Anterior cingulate cortex (tissue), 58 donors: ENCODE measurements around the gene SMAD6.

Experiments used
- DNase-seq, 58 donors: peaks; one replicate each; lab custom pipeline; 2025; lab: John Stamatoyannopoulos, UW

SMAD6 gene

GRCh38 chr15:66737243-66738010, 35.4 kb downstream of the SMAD6 start:
- no peak for DNase-seq

- DNase-seq: no peak
Measured at GRCh38 chr15:66738116-66738515, 36.1 kb downstream of the SMAD6 start.

GRCh38 chr15:66738595-66738994, 36.6 kb downstream of the SMAD6 start:
- no peak for DNase-seq

GRCh38 chr15:66739287-66739686, 37.3 kb downstream of the SMAD6 start:
- no peak for DNase-seq

DNA sequence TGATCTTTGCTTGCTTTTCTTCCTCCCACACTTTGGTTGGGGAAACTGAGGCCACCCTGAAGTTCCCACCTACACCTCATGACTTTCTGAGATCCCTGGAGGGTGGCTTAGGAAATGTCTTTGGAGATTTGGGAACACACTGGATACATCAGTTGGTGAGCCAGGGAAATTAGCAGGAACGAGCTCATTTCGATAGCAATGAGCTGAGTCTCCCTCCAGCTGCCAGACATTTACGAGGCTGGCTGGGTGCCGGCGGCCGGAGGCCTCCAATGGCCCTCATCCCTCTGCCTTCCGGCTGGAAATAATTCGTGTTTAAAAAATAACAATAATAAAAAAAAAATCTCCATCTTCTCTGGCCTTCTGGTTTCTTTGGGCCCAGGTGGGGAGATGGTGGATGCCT, 38.8 kb downstream of the SMAD6 start:
- DNase-seq: peak in 2 of 58 donors; percentile 5 to 9

DNA sequence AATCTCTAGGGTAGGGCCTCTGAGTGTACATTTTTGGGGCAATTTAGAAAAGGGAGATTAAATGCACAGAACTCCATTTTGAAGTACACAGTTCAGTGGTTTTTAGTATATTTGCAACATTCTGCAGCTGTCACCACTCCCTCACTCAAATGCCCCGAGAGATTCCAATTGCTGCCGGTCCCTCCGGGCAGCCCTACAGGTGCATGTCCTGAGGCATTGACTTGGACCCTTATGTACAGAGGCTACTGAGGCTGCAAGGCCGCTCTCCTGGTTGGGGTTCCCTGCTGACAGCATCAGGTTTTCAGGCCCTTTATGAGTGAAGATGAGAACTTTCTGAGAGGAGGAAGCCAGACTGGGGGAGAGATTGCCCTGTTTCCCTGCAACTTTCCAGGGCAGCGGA, 39.6 kb downstream of the SMAD6 start:
- DNase-seq: no peak

DNA sequence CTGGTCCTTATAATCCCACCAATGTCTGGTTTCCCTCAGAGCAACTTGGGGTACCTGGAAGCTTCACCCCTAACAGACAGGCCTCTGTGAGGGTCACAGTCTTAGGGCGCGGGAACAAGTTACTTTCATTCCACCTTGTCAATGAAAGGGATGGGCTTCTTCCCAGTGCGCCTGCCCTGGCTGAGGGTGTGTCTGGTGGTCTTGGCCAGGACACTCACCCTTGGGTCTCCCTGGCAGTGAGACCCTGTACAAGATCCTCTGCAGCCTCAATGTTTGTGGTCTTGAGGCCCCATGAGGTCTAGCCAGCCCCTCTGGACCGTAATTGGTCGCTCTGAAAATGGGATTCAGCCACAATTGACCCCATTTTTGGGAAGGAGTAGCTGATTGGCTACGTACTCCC, 40.2 kb downstream of the SMAD6 start:
- DNase-seq: no peak

- DNase-seq: no peak
Measured at GRCh38 chr15:66743204-66743603, 41.2 kb downstream of the SMAD6 start.

GRCh38 chr15:66743703-66744536, 41.9 kb downstream of the SMAD6 start:
- no peak for DNase-seq

DNA sequence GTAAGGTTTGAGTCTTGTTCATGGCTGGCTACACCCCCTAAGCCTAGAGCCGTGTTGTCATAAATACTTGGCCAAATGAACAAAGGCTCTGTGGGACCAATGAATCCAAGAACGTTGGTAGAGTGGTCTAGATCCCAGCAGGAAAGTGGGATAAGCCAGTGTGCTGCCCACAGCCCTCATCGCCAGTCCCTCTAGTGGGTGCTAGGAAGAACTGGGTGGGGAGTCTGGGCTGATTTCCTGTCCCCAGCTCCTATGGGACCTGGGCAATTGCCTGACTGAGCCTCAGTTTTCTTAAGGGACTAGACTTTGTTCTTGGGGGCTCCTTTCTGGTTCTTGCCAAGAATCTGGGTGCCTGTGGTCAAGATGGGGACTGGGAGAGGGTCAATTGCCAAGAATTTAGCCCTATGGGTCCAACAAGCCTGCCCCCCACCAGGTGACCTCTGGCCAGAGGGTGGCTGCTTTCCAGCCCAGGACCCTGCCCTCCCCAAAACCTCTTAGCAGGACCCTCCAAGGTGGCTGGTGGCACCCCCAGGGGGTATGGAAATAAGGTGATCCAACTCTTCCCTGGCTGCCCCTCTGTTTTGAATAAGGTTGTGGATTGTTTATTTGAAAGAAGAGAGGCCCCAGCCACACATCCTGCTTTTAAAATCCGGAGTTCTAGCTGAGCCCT, 42.7 kb downstream of the SMAD6 start:
- DNase-seq: no peak

- DNase-seq: no peak
Measured at GRCh38 chr15:66745530-66746230, 43.6 kb downstream of the SMAD6 start.

DNA sequence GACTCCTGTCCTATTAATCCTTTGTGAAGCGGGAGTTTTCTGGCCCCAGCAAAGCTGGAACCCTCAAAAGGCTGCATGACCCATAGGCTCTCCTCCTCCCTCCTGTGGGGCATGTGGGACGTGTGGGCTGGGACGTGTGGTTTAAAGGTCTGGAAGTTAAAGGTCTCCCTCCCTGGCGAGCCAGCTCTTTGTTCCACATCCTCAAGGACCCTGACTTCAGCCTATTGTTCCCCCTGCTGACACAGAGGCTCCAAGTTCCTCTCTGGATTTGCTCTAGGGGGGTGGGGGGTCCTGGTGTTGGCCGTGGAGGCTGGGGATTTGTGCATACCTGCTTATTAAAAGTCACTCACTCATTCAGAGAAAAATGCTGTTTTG, 44.2 kb downstream of the SMAD6 start:
- DNase-seq: no peak

GRCh38 chr15:66747223-66747622, 45.2 kb downstream of the SMAD6 start:
- DNase-seq: no peak

DNA sequence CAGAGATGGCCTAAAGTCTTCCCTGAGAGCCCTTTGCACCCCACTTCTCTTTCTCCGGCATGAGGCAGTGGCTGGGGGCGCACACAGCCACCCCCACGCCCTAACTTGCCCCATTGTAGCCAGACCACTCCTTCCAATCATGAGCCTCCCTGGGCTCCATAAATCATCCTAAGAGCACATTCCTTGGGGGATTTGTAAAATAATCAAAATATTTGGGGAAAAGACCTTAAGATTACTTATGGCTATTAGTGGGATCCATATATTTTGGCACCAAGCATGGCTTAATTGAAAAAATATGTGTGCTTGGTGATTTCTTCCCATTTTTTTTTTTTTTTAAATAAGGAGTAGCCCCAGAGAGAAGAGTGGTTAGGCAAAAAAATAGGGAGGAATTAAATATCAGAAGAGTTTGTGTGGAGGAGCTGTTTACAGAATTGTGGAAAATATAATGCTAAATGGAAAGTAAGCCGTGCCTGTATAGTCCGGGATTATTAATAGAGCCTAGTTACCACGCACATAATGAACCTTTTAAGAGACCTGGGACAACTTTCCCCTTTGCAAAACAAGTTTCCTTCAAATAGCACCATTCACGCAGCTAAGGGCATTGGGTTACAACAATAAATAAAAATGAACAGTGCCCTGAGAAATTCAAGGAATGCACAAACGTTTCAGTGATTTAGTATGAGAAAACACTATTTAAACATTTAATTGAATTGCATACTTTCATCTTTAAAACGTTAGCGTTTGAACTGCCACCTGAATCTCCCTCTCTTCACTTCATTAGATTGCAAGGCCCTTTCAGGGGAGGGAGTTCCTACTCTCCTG, 46.1 kb downstream of the SMAD6 start:
- DNase-seq: no peak

DNA sequence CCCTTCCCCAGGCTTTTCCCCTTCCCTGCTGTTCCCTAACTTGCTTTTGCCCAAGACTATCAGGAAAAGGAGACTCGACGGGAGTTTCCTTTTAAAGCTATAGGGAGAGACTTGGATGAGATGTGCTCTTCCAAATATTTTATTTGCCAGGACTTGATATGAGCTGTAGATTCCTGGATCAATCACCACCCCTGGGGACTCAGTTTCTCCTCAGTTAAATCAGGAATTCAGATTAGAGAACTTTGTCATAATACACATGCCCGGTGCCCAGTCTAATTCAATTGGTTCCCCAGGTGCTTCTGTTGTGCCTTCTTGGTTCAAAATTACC, 46.6 kb downstream of the SMAD6 start:
- no peak for DNase-seq

DNA sequence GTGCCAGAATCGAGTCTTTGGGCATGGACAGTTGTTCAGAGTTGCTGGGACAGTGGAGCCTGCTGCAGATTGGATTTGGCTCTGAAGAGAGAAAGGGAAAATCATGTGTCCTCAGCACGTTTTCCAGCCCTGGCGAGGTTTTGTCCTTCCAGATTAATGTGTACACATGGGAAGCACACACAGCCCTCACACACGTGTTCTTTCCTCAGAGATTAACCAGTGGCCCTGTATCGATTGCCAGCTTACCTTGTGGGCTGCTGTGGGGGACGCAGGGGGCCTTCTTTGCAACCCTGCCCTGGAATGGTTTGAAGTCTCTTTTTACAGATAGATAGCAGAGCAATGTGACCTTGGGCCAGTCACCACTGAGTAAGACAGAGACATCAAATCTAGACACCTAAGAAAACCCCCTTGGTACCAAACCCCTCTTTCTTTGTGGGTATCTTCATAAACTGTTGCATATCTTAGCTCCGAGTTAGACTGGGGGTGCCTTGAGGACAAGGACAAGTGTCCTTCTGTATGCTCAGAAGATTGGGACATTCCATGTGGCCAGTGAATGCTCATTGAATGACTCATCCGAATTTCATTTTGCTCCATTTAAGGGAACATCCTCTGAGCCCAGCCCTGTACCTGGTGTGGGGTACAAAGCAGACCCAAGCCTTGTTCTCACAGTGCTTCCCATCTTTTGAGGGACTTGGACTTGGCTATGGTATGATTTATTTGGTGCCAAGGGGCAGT, 48.0 kb downstream of the SMAD6 start:
- no peak for DNase-seq

DNA sequence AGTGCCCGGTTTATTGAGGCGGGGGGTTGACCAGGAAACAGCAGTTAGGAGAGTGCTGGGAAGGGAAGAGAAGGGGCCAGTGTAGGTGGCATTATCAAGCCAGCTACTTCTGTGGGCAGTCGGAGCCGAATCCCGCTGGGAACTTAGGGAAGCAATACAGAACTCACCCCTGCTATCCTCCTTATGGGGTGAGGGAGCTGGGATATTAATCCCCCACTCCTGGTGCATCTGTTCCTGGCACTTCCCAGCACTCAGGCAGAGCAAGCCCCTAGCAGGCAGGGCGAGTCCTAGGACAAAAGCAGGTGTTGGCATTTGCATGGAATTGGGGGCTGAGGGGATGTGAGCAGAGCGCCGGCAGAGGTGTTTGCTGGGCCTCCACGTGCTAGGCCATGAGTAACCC, 48.6 kb downstream of the SMAD6 start:
- no peak for DNase-seq

- DNase-seq: no peak
Measured at GRCh38 chr15:66751579-66751978, 49.5 kb downstream of the SMAD6 start.

DNA sequence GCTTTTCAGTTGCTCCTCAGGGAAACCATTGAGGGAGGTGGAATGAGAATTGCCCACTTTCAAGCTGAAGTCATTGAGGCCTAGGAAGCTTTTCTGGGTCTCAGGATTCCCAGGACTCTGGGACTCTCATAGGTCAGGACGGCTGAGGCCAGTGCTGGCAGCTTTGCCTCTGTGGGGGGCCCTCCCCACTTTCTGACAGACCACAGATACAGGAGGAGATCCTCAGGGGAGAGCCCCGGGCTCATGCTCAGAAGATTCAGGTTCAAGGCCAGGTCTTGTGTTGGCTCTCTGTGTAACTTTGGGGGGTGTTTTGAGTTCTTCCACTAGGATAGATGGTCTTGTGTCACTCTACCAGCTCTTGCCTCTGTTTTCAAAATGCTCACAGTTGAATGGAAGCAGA, 50.0 kb downstream of the SMAD6 start:
- no peak for DNase-seq
